Mononuclear cell (primary cell): ENCODE data around the gene PKD2L1. TPM values are rescaled to one million over a fixed set of nuclear protein-coding genes. Genes with fewer than 3 reads are reported as not detected.

ENCODE experiments used
- H3K27me3 ChIP-seq: 2 replicates; pipeline ENCODE4 v1.6.0; 2011; ENCODE audit warnings: low read length, control low read depth; ENCODE audit not compliant: insufficient read depth
- H3K4me1 ChIP-seq: 2 replicates; pipeline ENCODE4 v1.5.1; 2011; ENCODE audit warnings: mild to moderate bottlenecking, low read length, control low read depth; ENCODE audit not compliant: insufficient read depth
- H3K4me3 ChIP-seq: 2 replicates; pipeline ENCODE4 v1.5.1; 2011; ENCODE audit warnings: mild to moderate bottlenecking, low read length, moderate library complexity
- H3K9me3 ChIP-seq: 2 replicates; pipeline ENCODE4 v1.5.1; 2011; ENCODE audit warnings: low read depth, mild to moderate bottlenecking, control low read depth, low read length
- total RNA-seq: library from RNA; depleted of rRNA; stranded (reverse); fragments of >200 nt; gene quantifications from one replicate; pipeline ENCODE4 v1.2.3, GENCODE V29; 2012

Gene PKD2L1
- total RNA-seq, 1 donor: under 0.01 TPM

DNA sequence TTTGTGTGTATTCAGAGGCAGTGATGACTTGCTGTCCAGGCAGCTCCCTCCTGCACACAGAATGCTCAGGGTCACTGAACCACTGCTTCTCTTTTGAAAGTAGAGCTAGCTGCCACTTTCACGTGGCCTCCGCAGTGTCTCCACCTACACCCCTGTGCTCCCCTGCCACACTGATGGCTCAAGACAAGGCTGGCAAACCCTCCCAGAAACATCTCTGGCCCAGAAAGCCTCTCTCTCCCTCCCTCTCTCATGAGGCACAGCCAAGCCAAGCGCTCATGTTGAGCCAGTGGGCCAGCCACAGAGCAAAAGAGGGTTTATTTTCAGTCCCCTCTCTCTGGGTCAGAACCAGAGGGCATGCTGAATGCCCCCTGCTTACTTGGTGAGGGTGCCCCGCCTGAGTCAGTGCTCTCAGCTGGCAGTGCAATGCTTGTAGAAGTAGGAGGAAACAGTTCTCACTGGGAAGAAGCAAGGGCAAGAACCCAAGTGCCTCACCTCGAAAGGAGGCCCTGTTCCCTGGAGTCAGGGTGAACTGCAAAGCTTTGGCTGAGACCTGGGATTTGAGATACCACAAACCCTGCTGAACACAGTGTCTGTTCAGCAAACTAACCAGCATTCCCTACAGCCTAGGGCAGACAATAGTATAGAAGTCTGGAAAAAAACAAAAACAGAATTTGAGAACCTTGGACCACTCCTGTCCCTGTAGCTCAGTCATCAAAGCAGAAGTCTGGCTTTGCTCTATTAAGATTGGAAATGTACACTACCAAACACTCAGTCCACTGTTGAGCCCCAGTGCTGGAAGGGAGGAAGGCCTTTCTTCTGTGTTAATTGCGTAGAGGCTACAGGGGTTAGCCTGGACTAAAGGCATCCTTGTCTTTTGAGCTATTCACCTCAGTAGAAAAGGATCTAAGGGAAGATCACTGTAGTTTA lies 32.8 kb upstream of the PKD2L1 start:
- Histone ChIP-seq H3K4me3 (no peak overlapping the region), H3K27me3 (no peaks in the 10 kb centered on the region), H3K4me1 (no peaks in the 10 kb centered on the region), H3K9me3 (no peaks in the 10 kb centered on the region)

DNA sequence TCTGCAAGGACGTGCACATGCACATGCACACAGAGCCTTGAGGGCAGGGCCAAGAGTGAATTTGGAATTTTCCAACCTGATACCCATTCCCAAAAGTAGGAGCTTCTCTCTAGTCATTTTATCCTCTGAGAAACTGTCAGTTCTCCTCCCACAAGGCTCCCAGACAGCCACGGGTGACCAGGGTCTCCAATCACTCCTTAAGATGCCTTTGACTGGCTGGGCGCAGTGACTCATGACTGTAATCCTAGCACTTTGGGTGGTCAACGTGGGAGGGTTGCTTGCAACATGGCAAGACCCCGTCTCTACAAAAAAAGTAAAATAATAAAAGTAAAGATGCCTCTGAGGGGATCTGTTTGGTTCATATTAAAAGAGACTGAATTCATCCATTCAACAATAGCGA lies 30.2 kb upstream of the PKD2L1 start:
- Histone ChIP-seq H3K9me3 (no peaks in the 10 kb centered on the region), H3K27me3 (no peaks in the 10 kb centered on the region), H3K4me3 (no peak overlapping the region), H3K4me1 (no peaks in the 10 kb centered on the region)

DNA sequence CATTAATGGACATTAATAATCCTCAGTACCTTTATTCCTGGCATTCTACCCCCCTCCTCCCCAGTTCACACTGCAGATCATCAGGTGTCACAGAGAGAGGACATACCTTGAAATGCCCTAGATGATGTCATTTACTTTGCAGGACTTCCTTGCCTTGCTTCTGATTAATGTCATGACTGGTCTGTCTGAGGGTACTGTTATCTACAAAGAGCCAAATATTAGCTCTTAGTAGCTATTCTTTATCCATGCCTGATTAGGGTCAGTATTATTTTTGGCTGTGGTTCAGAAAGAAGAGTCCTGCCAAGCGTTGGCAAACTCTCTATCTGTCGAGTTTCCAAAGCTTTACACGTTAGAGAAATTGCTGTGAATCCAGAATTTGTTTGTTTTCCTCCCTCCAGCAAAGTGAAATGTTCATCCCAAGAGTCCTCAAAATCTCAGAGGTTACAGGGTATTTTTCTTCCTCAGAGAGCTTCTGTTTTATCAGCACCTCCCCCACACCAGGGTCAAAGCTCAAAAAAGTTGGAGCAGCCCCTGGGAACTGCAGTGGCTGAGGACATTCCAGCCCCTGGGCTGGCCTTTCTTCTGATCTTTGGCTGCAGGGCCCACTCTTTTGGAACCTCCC lies 29.6 kb upstream of the PKD2L1 start:
- Histone ChIP-seq H3K4me3 (no peak overlapping the region), H3K4me1 (no peaks in the 10 kb centered on the region), H3K9me3 (no peaks in the 10 kb centered on the region), H3K27me3 (no peaks in the 10 kb centered on the region)

DNA sequence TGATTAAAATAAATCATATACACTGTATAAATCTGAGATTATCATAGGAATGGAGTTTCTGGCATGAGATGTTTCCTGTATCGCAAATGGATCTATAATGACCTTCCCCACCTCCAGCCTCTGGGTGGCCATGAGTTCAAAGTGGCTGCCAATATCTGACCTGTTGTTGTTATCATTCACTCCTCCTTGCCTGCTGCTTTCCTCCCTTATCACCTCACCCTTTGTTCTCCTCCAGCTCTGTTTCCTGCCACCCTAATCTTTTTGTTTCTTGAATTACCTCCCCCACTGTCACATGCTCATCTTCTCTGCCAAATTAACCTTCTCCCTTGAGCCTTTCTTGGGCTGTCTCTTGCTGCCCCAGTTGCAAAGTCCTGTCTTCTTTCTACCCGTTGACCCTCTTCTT lies 29.0 kb upstream of the PKD2L1 start:
- Histone ChIP-seq H3K9me3 (no peaks in the 10 kb centered on the region), H3K27me3 (no peaks in the 10 kb centered on the region), H3K4me3 (no peak overlapping the region), H3K4me1 (no peaks in the 10 kb centered on the region)

GRCh38 chr10:100357059-100357858 lies 27.2 kb upstream of the PKD2L1 start:
- Histone ChIP-seq H3K27me3 (no peaks in the 10 kb centered on the region), H3K4me1 (no peaks in the 10 kb centered on the region), H3K9me3 (no peaks in the 10 kb centered on the region), H3K4me3 (no peak overlapping the region)

DNA sequence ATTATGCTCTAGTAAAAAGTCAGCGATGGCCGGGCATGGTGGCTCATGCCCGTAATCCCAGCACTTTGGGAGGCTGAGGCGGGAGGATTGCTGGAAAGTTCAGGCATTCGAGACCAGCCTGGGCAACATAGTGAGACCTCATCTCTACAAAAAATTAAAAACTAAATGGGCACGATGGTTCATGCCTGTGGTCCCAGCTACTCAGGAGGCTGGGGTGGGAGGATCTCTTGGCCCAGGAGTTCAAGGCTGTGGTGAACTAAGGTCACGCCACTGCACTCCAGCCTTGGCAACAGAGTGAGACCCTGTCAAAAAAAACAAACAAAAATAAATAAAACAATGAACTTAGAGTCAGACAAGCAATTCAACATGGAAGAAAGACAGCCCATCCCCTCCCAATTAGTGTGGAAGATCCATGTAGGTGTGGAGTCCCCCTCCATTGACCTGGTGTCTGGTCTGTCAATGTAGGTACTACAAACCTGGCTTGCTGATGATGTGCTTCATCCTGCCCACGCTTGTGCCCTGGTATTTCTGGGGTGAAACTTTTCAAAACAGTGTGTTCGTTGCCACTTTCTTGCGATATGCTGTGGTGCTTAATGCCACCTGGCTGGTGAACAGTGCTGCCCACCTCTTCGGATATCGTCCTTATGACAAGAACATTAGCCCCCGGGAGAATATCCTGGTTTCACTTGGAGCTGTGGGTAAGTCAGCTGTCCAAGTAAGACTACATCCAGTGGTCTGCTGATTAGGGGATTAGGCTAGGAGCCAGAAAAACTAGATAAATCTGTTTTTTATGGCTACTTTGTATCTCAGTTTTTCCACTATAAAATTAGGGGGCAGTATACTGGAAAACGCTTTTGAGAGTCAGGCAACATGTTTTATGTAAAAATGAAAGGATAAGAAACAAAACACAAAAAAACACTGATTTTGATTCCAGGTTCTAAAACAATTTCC lies 26.3 kb upstream of the PKD2L1 start:
- H3K9me3 ChIP-seq: no peaks in the 10 kb centered on the region
- no peak overlapping the region for H3K4me3 ChIP-seq
- no peaks in the 10 kb centered on the region for H3K4me1 ChIP-seq
- no peaks in the 10 kb centered on the region for H3K27me3 ChIP-seq

GRCh38 chr10:100355086-100355485 lies 25.1 kb upstream of the PKD2L1 start:
- H3K27me3 ChIP-seq: no peaks in the 10 kb centered on the region
- H3K4me3 ChIP-seq: no peak overlapping the region
- peaks cover 5% of the 10 kb centered on the region for H3K4me1 ChIP-seq
- H3K9me3 ChIP-seq: no peaks in the 10 kb centered on the region

GRCh38 chr10:100353770-100354485 lies 23.9 kb upstream of the PKD2L1 start:
- H3K9me3 ChIP-seq: no peaks in the 10 kb centered on the region
- H3K27me3 ChIP-seq: no peaks in the 10 kb centered on the region
- H3K4me1 ChIP-seq: peaks cover 5% of the 10 kb centered on the region
- no peak overlapping the region for H3K4me3 ChIP-seq

DNA sequence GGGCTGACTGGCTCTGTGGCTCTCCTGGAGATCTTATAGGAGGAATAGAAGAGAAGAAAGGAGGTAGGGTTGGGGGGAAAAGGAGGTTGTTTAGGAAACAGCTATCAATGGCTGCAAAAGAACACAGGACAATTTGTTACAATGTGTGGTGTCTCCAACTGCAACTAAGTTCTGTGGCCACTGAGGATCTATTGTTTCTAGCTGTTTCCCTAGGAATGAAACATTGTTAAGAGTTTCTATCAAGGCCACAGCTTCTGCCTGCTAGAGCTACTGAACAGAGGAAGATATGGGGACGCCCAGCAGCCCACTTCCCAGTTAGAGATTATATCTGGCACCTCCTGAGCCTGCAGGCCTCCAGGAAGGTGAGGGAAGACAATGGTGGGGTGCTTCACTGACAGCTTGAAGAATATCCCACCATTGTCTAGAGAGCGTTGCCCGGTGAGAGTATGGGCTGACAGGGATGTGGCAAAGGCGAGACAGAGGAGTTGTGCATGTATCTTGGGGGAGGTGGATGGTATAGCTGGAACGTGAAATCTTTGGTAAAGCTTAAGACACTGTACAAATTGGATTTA lies 21.0 kb upstream of the PKD2L1 start:
- Histone ChIP-seq H3K27me3 (no peaks in the 10 kb centered on the region), H3K9me3 (no peaks in the 10 kb centered on the region), H3K4me1 (peaks cover 21% of the 10 kb centered on the region), H3K4me3 (no peak overlapping the region)

DNA sequence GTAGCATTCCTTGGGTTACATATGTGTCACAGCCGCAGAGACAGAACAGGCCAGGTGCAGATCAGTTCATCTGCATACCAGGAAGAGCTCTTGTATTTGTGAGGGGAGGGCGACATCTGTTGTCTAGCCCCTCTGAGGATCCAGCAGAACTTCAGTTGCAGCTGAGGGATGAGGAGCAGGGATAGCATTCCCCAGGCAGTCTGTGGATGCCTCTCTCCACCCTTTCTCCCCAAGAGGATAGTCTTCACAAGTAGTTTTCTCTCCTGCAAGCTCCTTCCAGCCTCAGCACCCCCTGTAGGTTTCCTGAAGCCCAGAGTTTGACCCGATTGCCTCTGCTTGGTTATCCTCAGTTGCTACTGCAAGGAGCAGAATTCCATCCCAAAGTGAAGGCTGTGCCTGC lies 19.6 kb upstream of the PKD2L1 start:
- Histone ChIP-seq H3K27me3 (no peaks in the 10 kb centered on the region), H3K9me3 (no peaks in the 10 kb centered on the region), H3K4me1 (peaks cover 24% of the 10 kb centered on the region), H3K4me3 (no peak overlapping the region)

GRCh38 chr10:100349087-100349486 lies 19.1 kb upstream of the PKD2L1 start:
- no peak overlapping the region for H3K4me3 ChIP-seq
- no peaks in the 10 kb centered on the region for H3K27me3 ChIP-seq
- H3K4me1 ChIP-seq: peaks cover 24% of the 10 kb centered on the region
- H3K9me3 ChIP-seq: no peaks in the 10 kb centered on the region

- Histone ChIP-seq H3K9me3 (no peaks in the 10 kb centered on the region), H3K27me3 (no peaks in the 10 kb centered on the region), H3K4me3 (no peak overlapping the region), H3K4me1 (peaks cover 24% of the 10 kb centered on the region)
Observed at GRCh38 chr10:100348389-100348927, 18.4 kb upstream of the PKD2L1 start.

DNA sequence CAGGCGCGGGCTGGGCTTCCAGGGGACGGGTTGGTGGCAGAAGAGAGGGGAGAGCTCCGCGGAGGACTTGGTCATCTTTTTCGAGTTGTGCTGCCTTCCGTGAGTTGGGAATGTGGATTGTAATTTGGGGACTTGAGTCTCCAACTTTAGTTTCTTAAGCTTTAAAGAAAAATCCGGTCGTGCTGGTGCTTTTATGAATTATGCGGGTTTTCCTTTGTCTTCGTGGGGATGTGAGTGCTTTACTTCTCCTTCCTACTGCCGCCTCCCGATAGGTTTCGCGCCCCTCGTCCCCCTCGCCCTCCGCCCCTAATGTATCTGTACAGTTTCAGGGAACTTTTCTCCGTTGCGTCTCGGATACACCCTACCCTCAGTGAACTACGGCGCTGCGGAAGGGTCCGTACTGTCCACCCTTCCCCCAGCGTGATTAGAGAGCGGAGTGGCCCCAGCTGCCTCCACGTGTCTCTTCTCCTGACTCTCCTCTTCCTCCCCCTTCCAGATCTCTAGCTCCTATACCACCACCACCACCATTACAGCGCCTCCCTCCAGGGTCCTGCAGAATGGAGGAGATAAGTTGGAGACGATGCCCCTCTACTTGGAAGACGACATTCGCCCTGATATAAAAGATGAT lies 17.7 kb upstream of the PKD2L1 start:
- no peaks in the 10 kb centered on the region for H3K9me3 ChIP-seq
- H3K27me3 ChIP-seq: no peaks in the 10 kb centered on the region
- H3K4me3 ChIP-seq: peak overlapping the region; percentile 51
- peaks cover 24% of the 10 kb centered on the region for H3K4me1 ChIP-seq
